Fibroblast of peridontal ligament (primary cell): ENCODE measurements around the gene SPAG6.
A peak's percentile ranks its signal among the peaks of the same experiment; 100 is the strongest.

Experiments
- DNase-seq: peaks from one replicate; pipeline ENCODE4 v3.0.0-alpha.2; 2010; ENCODE audit errors: extremely low read depth

SPAG6 gene

GRCh38 chr10:22460101-22460500 lies 114.8 kb downstream of the SPAG6 start:
- no peak for DNase-seq

GRCh38 chr10:22460531-22461403 lies 115.5 kb downstream of the SPAG6 start:
- DNase-seq, result no peak

GRCh38 chr10:22461891-22462290 lies 116.6 kb downstream of the SPAG6 start:
- peak; percentile 63 for DNase-seq

GRCh38 chr10:22463255-22463654 lies 118.0 kb downstream of the SPAG6 start:
- no peak for DNase-seq

- DNase-seq, result no peak
Measured at GRCh38 chr10:22464966-22465629, 119.8 kb downstream of the SPAG6 start.

GRCh38 chr10:22466763-22467334 lies 121.6 kb downstream of the SPAG6 start:
- no peak for DNase-seq
